Parathyroid adenoma (tissue), 2 donors: Measurements from ENCODE around the gene TXNDC15.
A peak's percentile ranks its signal among the peaks of the same experiment; 100 is the strongest.

Experiments
- H2AFZ ChIP-seq: fragments of 300-600 bp; sonication (generic); one replicate; pipeline ENCODE4 v1.7.0; 2017; ENCODE audit warnings: antibody characterized with exemption, mild to moderate bottlenecking
- H3K27ac ChIP-seq: fragments of 300-600 bp; sonication (generic); one replicate; pipeline ENCODE4 v1.7.0; 2017
- H3K27me3 ChIP-seq: fragments of 300-600 bp; sonication (generic); one replicate; pipeline ENCODE4 v1.7.0; 2017; ENCODE audit warnings: low read length; ENCODE audit not compliant: control insufficient read depth, insufficient read depth
- H3K36me3 ChIP-seq: fragments of 300-600 bp; sonication (generic); one replicate; pipeline ENCODE4 v1.7.0; 2017; ENCODE audit warnings: low read length; ENCODE audit not compliant: control insufficient read depth, insufficient read depth
- H3K4me1 ChIP-seq: fragments of 300-600 bp; sonication (generic); one replicate; pipeline ENCODE4 v1.7.0; 2017; ENCODE audit warnings: control low read depth
- H3K4me2 ChIP-seq: fragments of 300-600 bp; sonication (generic); one replicate; pipeline ENCODE4 v1.7.0; 2017; ENCODE audit warnings: low read length
- H3K4me3 ChIP-seq: fragments of 300-600 bp; sonication (generic); one replicate; pipeline ENCODE4 v1.7.0; 2017; ENCODE audit warnings: low read depth, low read length
- H3K79me2 ChIP-seq: fragments of 300-600 bp; sonication (generic); one replicate; pipeline ENCODE4 v1.7.0; 2017; ENCODE audit warnings: control low read depth
- H3K9ac ChIP-seq: fragments of 300-600 bp; sonication (generic); one replicate; pipeline ENCODE4 v1.7.0; 2017; ENCODE audit warnings: mild to moderate bottlenecking
- H3K9me3 ChIP-seq: fragments of 300-600 bp; sonication (generic); one replicate; pipeline ENCODE4 v1.7.0; 2017; ENCODE audit warnings: low read length; ENCODE audit not compliant: control insufficient read depth
- CTCF ChIP-seq: fragments of 300-600 bp; sonication (generic); IDR thresholded peaks from one replicate; pipeline ENCODE4 v1.7.0; 2017; ENCODE audit warnings: antibody characterized with exemption, mild to moderate bottlenecking
- donor health status: primary hyperparathyroidism.

Gene TXNDC15

GRCh38 chr5:134935711-134936602, 61.8 kb downstream of the TXNDC15 start:
- no peaks in the 10 kb centered on the region for H3K79me2 ChIP-seq
- H3K27ac ChIP-seq: no peak overlapping the region
- no peak overlapping the region for H3K9ac ChIP-seq
- no peak overlapping the region for H2AFZ ChIP-seq
- no peaks in the 10 kb centered on the region for H3K4me1 ChIP-seq
- H3K9me3 ChIP-seq: no peaks in the 10 kb centered on the region
- no peak overlapping the region for H3K4me2 ChIP-seq
- H3K27me3 ChIP-seq: no peaks in the 10 kb centered on the region
- no peaks in the 10 kb centered on the region for H3K36me3 ChIP-seq
- no peak for TF ChIP-seq CTCF
- no peak overlapping the region for H3K4me3 ChIP-seq

GRCh38 chr5:134937526-134937925, 63.4 kb downstream of the TXNDC15 start:
- no peak for TF ChIP-seq CTCF
- no peaks in the 10 kb centered on the region for H3K27me3 ChIP-seq
- H3K4me1 ChIP-seq: no peaks in the 10 kb centered on the region
- H3K9me3 ChIP-seq: no peaks in the 10 kb centered on the region
- H3K79me2 ChIP-seq: no peaks in the 10 kb centered on the region
- no peaks in the 10 kb centered on the region for H3K36me3 ChIP-seq
- H2AFZ ChIP-seq: no peak overlapping the region
- no peak overlapping the region for H3K9ac ChIP-seq
- H3K27ac ChIP-seq: no peak overlapping the region
- no peak overlapping the region for H3K4me3 ChIP-seq
- H3K4me2 ChIP-seq: no peak overlapping the region

GRCh38 chr5:134938030-134938429, 63.9 kb downstream of the TXNDC15 start:
- no peaks in the 10 kb centered on the region for H3K79me2 ChIP-seq
- H3K9me3 ChIP-seq: no peaks in the 10 kb centered on the region
- no peak for TF ChIP-seq CTCF
- H2AFZ ChIP-seq: no peak overlapping the region
- no peaks in the 10 kb centered on the region for H3K36me3 ChIP-seq
- H3K4me3 ChIP-seq: no peak overlapping the region
- H3K27ac ChIP-seq: no peak overlapping the region
- H3K9ac ChIP-seq: no peak overlapping the region
- H3K4me2 ChIP-seq: no peak overlapping the region
- H3K27me3 ChIP-seq: no peaks in the 10 kb centered on the region
- H3K4me1 ChIP-seq: peaks cover 1% of the 10 kb centered on the region

GRCh38 chr5:134939500-134939899, 65.3 kb downstream of the TXNDC15 start:
- Histone ChIP-seq H3K79me2 (no peaks in the 10 kb centered on the region), H3K36me3 (no peaks in the 10 kb centered on the region), H3K9me3 (no peaks in the 10 kb centered on the region), H3K4me2 (no peak overlapping the region), H3K4me3 (no peak overlapping the region), H3K9ac (no peak overlapping the region), H3K4me1 (peaks cover 9% of the 10 kb centered on the region), H2AFZ (no peak overlapping the region), H3K27me3 (no peaks in the 10 kb centered on the region), H3K27ac (no peak overlapping the region)
- no peak for TF ChIP-seq CTCF

- Histone ChIP-seq H3K79me2 (no peaks in the 10 kb centered on the region), H3K4me3 (no peak overlapping the region), H3K9ac (no peak overlapping the region), H3K36me3 (no peaks in the 10 kb centered on the region), H3K9me3 (no peaks in the 10 kb centered on the region), H3K27ac (peak overlapping the region; percentile 42), H3K4me1 (peaks cover 12% of the 10 kb centered on the region), H2AFZ (no peak overlapping the region), H3K4me2 (peak overlapping the region; percentile 20), H3K27me3 (no peaks in the 10 kb centered on the region)
- TF ChIP-seq CTCF: no peak
Observed at GRCh38 chr5:134943547-134943946, 69.4 kb downstream of the TXNDC15 start.
